RWPE2 (cell line): ENCODE results near the gene FBLN2.
"Not testable (repeated sequence)": the region's sequence is repeated elsewhere in the genome, so short reads cannot be mapped to it uniquely, and the experiment has no call there.

Source experiments
- ATAC-seq: fragments of 200-7000 bp; cut with Tn5 transposase; 3 replicates; pipeline ENCODE4 v1.9.1; 2021; ENCODE audit warnings: low read depth
- DNase-seq: peaks from one replicate; pipeline ENCODE4 v3.0.0-alpha.2; 2020; ENCODE audit warnings: low spot score
- H3K27ac ChIP-seq: fragments of 450-650 bp; 2 replicates; pipeline ENCODE4 v1.5.1; 2017; ENCODE audit warnings: mild to moderate bottlenecking; ENCODE audit not compliant: poor library complexity, severe bottlenecking
- H3K27me3 ChIP-seq: fragments of 250-450 bp; sonication (Bioruptor Pico); 2 replicates; pipeline ENCODE4 v1.5.1; 2021; ENCODE audit warnings: mild to moderate bottlenecking, moderate library complexity; ENCODE audit not compliant: insufficient read depth, poor library complexity, severe bottlenecking
- H3K36me3 ChIP-seq: fragments of 250-450 bp; sonication (Bioruptor Pico); 2 replicates; pipeline ENCODE4 v1.5.1; 2020; ENCODE audit warnings: low read depth, mild to moderate bottlenecking, moderate library complexity
- H3K4me1 ChIP-seq: fragments of 250-450 bp; sonication (Bioruptor Pico); 2 replicates; pipeline ENCODE4 v1.5.1; 2021; ENCODE audit warnings: mild to moderate bottlenecking, moderate library complexity; ENCODE audit not compliant: insufficient read depth, poor library complexity, severe bottlenecking
- H3K4me3 ChIP-seq: fragments of 250-450 bp; sonication (Bioruptor Pico); 2 replicates; pipeline ENCODE4 v1.5.1; 2021; ENCODE audit warnings: mild to moderate bottlenecking, moderate library complexity; ENCODE audit not compliant: severe bottlenecking
- H3K9me3 ChIP-seq: fragments of 250-450 bp; sonication (Bioruptor Pico); 2 replicates; pipeline ENCODE4 v1.5.1; 2021; ENCODE audit warnings: mild to moderate bottlenecking, moderate library complexity; ENCODE audit not compliant: severe bottlenecking
- CTCF ChIP-seq: fragments of 450-650 bp; IDR thresholded peaks from one replicate; pipeline ENCODE4 v1.5.1; 2017; ENCODE audit warnings: mild to moderate bottlenecking, moderate library complexity; ENCODE audit not compliant: poor library complexity, severe bottlenecking

The FBLN2 gene

DNA sequence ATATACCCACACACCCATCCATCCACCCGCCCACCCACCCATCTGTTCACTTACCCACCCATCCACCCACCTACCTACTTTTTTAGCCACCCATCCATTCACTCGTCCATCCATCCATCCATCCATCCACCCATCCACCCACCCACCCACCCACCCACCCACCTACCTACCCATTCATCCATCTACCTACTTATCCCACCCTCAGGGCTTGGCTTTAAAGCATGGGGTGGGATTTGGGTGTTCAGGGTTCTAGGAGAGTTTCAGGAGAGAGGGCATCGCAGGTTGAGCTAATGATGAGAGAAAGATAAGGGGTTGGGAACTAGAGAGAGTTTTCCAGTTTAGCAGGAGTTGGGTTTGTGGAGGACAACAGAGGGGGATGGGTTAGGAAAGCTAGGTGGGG, 9.7 kb downstream of the FBLN2 start:
- H3K36me3 ChIP-seq = no peaks in the 10 kb centered on the region
- DNase-seq (no peak), ATAC-seq (no peak)
- no peaks in the 10 kb centered on the region for H3K4me1 ChIP-seq
- no peak overlapping the region for H3K4me3 ChIP-seq
- H3K27ac ChIP-seq = no peak overlapping the region
- TF ChIP-seq CTCF = no peak
- no peaks in the 10 kb centered on the region for H3K9me3 ChIP-seq
- no peaks in the 10 kb centered on the region for H3K27me3 ChIP-seq

DNA sequence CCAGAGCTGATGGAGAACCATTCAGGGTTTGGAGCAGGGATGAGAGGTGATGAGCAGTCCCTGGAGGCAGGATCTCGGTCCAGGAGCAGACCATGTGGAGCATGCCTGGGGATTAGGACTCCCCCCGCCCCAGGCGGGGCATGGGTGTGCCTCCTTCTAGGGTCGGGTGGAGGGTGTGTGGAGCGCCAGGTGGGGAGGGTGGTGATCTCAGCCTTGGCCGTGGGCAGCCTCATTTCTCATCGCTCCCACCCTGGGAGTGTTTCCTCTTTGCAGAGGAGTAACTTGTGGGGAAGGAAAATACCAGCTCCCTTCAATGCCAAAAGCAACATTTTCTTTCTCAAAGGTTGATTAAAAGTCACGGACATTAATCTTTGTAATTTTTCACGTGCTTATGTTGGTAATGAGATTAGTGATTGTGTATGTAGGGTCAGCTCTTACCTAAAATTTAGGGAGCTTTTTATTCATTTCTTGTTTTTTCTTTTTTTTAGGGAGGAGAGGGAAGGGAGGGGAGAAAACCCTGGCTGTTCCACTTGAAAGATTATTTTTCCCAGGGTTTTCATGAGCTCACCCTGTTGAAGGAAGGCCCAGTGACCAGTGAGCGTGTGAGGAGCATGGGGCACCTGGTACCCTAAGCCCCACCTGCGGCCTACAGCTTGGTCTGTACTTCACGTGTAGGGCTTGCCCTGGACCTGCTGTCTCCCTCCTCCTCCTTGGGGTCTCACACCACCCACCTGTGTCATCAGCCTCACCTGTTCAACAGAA, 11.0 kb downstream of the FBLN2 start:
- TF ChIP-seq CTCF = no peak
- H3K27ac ChIP-seq = no peak overlapping the region
- H3K4me3 ChIP-seq = no peak overlapping the region
- no peaks in the 10 kb centered on the region for H3K9me3 ChIP-seq
- ATAC-seq (peak; percentile 33; the same call in 1 of the 3 replicates), DNase-seq (no peak)
- no peaks in the 10 kb centered on the region for H3K36me3 ChIP-seq
- no peaks in the 10 kb centered on the region for H3K27me3 ChIP-seq
- H3K4me1 ChIP-seq = no peaks in the 10 kb centered on the region

GRCh38 chr3:13561376-13561775, 12.5 kb downstream of the FBLN2 start:
- Histone ChIP-seq H3K27ac (no peak overlapping the region), H3K9me3 (no peaks in the 10 kb centered on the region), H3K4me1 (no peaks in the 10 kb centered on the region), H3K27me3 (no peaks in the 10 kb centered on the region), H3K4me3 (no peak overlapping the region), H3K36me3 (no peaks in the 10 kb centered on the region)
- no peak for TF ChIP-seq CTCF
- DNase-seq = no peak
- no peak for ATAC-seq

DNA sequence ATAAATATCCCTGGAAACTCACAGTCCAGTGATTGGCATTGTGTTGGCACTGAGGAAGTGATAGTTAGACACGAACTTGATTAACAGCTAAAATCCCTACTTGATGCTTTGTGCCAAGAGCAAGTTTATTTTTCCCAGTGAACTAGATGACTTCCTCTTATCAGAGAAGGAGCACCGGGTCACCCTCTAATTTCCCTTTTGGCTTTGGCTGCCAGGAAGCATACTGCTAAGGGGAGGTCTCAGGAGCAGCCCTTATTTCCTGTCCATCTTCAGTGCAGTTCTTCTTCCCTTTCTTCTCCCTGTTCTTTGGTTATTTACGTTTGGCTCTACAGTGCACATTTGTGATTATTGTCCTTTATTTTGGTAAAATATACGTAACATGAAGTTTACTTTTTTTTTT, 13.0 kb downstream of the FBLN2 start:
- H3K4me1 ChIP-seq = no peaks in the 10 kb centered on the region
- no peak for TF ChIP-seq CTCF
- H3K4me3 ChIP-seq = no peak overlapping the region
- DNase-seq (no peak), ATAC-seq (no peak)
- H3K27me3 ChIP-seq = no peaks in the 10 kb centered on the region
- no peaks in the 10 kb centered on the region for H3K9me3 ChIP-seq
- H3K36me3 ChIP-seq = no peaks in the 10 kb centered on the region
- H3K27ac ChIP-seq = no peak overlapping the region

- H3K27ac ChIP-seq = not testable (repeated sequence)
Measured at GRCh38 chr3:13562421-13562820, 13.5 kb downstream of the FBLN2 start.

More at GRCh38 chr3:13562421-13562820, 13.5 kb downstream of the FBLN2 start:
- not testable (repeated sequence) for DNase-seq, ATAC-seq, H3K4me1 ChIP-seq, H3K9me3 ChIP-seq, H3K36me3 ChIP-seq, H3K4me3 ChIP-seq, H3K27me3 ChIP-seq
